K562 treated with DMSO at 1 percent for 12 hours (cell line): ENCODE measurements around the gene MRPL14. TPM values are rescaled to one million over a fixed set of nuclear protein-coding genes. Genes with fewer than 3 reads are reported as not detected.

Experiments used
- total RNA-seq: library from RNA; unstranded; fragments of 300-600 nt; gene quantifications from 2 replicates; pipeline ENCODE4 v1.2.3, GENCODE V29; 2022; ENCODE audit not compliant: insufficient read depth

The MRPL14 gene
- total RNA-seq = 102 and 178 TPM in 2 replicates

GRCh38 chr6:44127186-44128019 lies at the start of gene MRPL14, which contains the start of gene TMEM63B:
Gene MRPL14 (minus strand): TSS chr6:44127452. CDS start chr6:44116611, 10,841 bp downstream.
Gene TMEM63B (plus strand): TSS chr6:44127554. CDS start chr6:44134585, 7,031 bp downstream.

GRCh38 chr6:44158770-44159228 lies 31.5 kb upstream of the MRPL14 start, which contains the start of gene CAPN11:
Gene CAPN11 (plus strand): TSS chr6:44158820. CDS start chr6:44158849, 29 bp downstream.

Other genes with a start within 250 kb of the MRPL14 start
- gene TMEM63B, start 102 bp upstream of the MRPL14 start, total RNA-seq = 26.9 and 62.9 TPM in 2 replicates
- not detected in 2 replicates for gene CAPN11, start 31.4 kb upstream of the MRPL14 start, total RNA-seq
- not detected in 2 replicates for gene MYMX, start 89.5 kb upstream of the MRPL14 start, total RNA-seq
- gene SLC29A1, start 96.1 kb upstream of the MRPL14 start, total RNA-seq = 127 and 182 TPM in 2 replicates
- gene HSP90AB1, start 119.6 kb upstream of the MRPL14 start, total RNA-seq = 900 and 1,266 TPM in 2 replicates
- gene SLC35B2, start 130.1 kb upstream of the MRPL14 start, total RNA-seq = 69.0 and 95.5 TPM in 2 replicates
- gene NFKBIE, start 138.1 kb upstream of the MRPL14 start, total RNA-seq = 24.1 and 28.1 TPM in 2 replicates
- gene TMEM151B, start 143.0 kb upstream of the MRPL14 start, total RNA-seq = not detected in 2 replicates
- 11.1 and 23.7 TPM in 2 replicates for gene AARS2, start 185.9 kb upstream of the MRPL14 start, total RNA-seq
- not detected in 2 replicates for gene SPATS1, start 215.2 kb upstream of the MRPL14 start, total RNA-seq